Measurements from ENCODE around the gene NCBP3. TPM values are rescaled to one million over a fixed set of nuclear protein-coding genes. Genes with fewer than 3 reads are reported as not detected.

Gene NCBP3
- total and polyA plus RNA-seq, 9 of the 15 experiments (the other 6 are each of a cell fraction or from before 2014, with no cell fraction given) = 3.1 to 25.5 (median 20.5) TPM

DNA sequence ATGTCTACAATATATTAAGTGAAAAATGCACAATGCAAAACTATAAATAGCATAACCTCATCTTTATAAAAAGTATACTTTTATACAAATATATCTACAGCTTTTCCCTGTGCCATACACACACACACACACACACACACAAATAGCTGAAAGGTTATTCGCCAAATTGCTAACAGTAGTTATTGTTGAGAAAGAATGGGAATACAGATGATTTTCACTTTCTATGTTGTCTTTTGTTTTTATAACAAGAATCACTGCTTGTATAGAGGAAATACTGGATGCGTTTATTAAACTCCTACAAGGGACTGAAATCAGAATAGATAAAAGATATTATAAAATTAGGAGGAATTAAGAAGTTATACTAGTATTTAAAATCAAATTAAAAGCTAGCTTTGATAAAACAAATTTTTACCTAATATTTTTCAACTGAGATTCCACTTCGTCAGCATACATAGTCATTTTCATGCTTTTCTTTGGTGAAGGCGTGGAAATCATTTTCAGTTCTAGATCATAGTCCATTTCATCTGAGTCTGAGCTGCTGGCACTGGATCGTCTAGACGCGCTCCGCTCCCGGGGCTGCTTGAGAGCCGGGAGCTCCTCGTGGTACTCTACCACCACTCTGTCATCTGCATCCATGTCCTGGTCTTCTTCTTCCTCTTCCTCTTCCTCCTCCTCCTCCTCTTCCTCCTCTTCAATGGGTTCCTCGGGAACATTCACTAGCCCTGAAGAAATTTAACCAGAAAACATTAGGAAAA, 28.0 kb downstream of the NCBP3 start:
- DNase-seq (ENCODE audit: extremely low read depth in 1 of 4, low spot score in 3 of 4) = no peak
- no peak overlapping the region; a peak in 1 of 4 replicates for H3K9ac ChIP-seq (ENCODE audit: insufficient read depth in 1 of 2, low read depth in 2 of 2, low read length in 2 of 2)
- in situ Hi-C loops (cut with MboI) = no loop called here
- no peaks in the 10 kb centered on the region for H3K4me1 ChIP-seq (replicated peaks in 1 of 2; ENCODE audit: control insufficient read depth in 2 of 2, insufficient read depth in 2 of 2, low read length in 2 of 2)
- BruUV-seq (replicated peaks) = no TSS peak
- no peaks in the 10 kb centered on the region for H3K27me3 ChIP-seq (ENCODE audit: control insufficient read depth in 2 of 2, insufficient read depth in 2 of 2, low read length in 2 of 2)
- FAIRE-seq = no peak
- ChIA-PET CTCF (ENCODE audit: low intra/inter-chr PET ratio) (no interaction called here), POLR2A (no interaction called here)
- no peak overlapping the region for H2AFZ ChIP-seq (ENCODE audit: low read depth, low read length)
- no peaks in the 10 kb centered on the region for H3K79me2 ChIP-seq (ENCODE audit: control insufficient read depth, insufficient read depth, low read length)
- no peaks in the 10 kb centered on the region for H3K9me1 ChIP-seq (ENCODE audit: control insufficient read depth, insufficient read depth, low read length)
- H3K4me3 ChIP-seq = no peak overlapping the region
- H3K9me3 ChIP-seq (replicated peaks; ENCODE audit: control insufficient read depth, insufficient read depth, low read depth, low read length) = no peaks in the 10 kb centered on the region
- peaks cover 82% of the 10 kb centered on the region for H3K36me3 ChIP-seq (ENCODE audit: control insufficient read depth, insufficient read depth, low read length)
- no peak for ATAC-seq
- no peaks in the 10 kb centered on the region for H4K20me1 ChIP-seq (replicated peaks; ENCODE audit: control insufficient read depth, insufficient read depth, low read length)
- 94% methylated on average over 10 of the region's 12 CpGs for WGBS (ENCODE audit: insufficient coverage, low coverage, missing lambda C conversion rate)
- TF ChIP-seq HIVEP1 (CRISPR knock-in tag; IDR thresholded peaks at IDR 0.05) (no peak), NUFIP1 (IDR thresholded peaks at IDR 0.05; ENCODE audit: partially characterized antibody) (no peak), BRCA1 (IDR thresholded peaks at IDR 0.05) (no peak), BRCA1 (CRISPR knock-in tag; IDR thresholded peaks at IDR 0.05) (no peak), MTA1 (IDR thresholded peaks at IDR 0.05; ENCODE audit: borderline replicate concordance) (no peak), ARNT (IDR thresholded peaks at IDR 0.05) (no peak), ZNF76 (CRISPR knock-in tag; IDR thresholded peaks at IDR 0.05; ENCODE audit: borderline replicate concordance) (no peak), IFI16 (CRISPR knock-in tag; IDR thresholded peaks at IDR 0.05) (no peak), ZNF830 (CRISPR knock-in tag; IDR thresholded peaks at IDR 0.05) (no peak), PCBP2 (IDR thresholded peaks at IDR 0.05; ENCODE audit: low read depth, low read length, poor library complexity, severe bottlenecking) (no peak), PHB2 (IDR thresholded peaks at IDR 0.05; ENCODE audit: low read depth) (no peak)
- TF ChIP-seq, protein P1, sequence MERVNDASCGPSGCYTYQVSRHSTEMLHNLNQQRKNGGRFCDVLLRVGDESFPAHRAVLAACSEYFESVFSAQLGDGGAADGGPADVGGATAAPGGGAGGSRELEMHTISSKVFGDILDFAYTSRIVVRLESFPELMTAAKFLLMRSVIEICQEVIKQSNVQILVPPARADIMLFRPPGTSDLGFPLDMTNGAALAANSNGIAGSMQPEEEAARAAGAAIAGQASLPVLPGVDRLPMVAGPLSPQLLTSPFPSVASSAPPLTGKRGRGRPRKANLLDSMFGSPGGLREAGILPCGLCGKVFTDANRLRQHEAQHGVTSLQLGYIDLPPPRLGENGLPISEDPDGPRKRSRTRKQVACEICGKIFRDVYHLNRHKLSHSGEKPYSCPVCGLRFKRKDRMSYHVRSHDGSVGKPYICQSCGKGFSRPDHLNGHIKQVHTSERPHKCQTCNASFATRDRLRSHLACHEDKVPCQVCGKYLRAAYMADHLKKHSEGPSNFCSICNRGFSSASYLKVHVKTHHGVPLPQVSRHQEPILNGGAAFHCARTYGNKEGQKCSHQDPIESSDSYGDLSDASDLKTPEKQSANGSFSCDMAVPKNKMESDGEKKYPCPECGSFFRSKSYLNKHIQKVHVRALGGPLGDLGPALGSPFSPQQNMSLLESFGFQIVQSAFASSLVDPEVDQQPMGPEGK (CRISPR knock-in tag; IDR thresholded peaks at IDR 0.05; ENCODE audit: borderline replicate concordance) = no peak
- TF ChIP-seq, protein P2, sequence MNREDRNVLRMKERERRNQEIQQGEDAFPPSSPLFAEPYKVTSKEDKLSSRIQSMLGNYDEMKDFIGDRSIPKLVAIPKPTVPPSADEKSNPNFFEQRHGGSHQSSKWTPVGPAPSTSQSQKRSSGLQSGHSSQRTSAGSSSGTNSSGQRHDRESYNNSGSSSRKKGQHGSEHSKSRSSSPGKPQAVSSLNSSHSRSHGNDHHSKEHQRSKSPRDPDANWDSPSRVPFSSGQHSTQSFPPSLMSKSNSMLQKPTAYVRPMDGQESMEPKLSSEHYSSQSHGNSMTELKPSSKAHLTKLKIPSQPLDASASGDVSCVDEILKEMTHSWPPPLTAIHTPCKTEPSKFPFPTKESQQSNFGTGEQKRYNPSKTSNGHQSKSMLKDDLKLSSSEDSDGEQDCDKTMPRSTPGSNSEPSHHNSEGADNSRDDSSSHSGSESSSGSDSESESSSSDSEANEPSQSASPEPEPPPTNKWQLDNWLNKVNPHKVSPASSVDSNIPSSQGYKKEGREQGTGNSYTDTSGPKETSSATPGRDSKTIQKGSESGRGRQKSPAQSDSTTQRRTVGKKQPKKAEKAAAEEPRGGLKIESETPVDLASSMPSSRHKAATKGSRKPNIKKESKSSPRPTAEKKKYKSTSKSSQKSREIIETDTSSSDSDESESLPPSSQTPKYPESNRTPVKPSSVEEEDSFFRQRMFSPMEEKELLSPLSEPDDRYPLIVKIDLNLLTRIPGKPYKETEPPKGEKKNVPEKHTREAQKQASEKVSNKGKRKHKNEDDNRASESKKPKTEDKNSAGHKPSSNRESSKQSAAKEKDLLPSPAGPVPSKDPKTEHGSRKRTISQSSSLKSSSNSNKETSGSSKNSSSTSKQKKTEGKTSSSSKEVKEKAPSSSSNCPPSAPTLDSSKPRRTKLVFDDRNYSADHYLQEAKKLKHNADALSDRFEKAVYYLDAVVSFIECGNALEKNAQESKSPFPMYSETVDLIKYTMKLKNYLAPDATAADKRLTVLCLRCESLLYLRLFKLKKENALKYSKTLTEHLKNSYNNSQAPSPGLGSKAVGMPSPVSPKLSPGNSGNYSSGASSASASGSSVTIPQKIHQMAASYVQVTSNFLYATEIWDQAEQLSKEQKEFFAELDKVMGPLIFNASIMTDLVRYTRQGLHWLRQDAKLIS (CRISPR knock-in tag; IDR thresholded peaks at IDR 0.05) = no peak
- intact Hi-C loops (cut with micrococcal nuclease) = no loop called here
- H3K4me2 ChIP-seq (ENCODE audit: insufficient read depth, low read length) = no peak overlapping the region
- H3K27ac ChIP-seq (ENCODE audit: extremely low read depth, low read depth, low read length) = no peak overlapping the region
